Measurements from ENCODE around the gene NAB2.

DNA sequence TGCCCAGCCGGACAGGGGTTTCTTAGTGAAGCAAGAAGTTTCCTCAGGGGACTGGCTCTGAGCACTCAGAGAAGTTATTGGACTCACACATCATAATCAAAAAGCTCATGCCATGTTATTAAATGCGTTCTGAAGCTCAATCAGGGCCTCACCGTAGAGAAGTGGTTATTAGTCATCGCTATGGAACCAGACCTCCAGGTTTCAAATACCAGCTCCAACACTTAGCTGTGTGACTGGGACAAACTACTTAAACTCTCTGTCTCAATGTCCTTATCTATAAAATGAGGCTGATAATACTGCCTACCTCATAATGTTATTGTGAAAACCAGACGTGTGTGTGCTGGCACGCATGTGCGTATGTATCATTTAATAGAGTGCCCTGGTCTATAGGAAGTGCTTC is 14.9 kb downstream of the NAB2 start:
- TF ChIP-seq, protein P1, sequence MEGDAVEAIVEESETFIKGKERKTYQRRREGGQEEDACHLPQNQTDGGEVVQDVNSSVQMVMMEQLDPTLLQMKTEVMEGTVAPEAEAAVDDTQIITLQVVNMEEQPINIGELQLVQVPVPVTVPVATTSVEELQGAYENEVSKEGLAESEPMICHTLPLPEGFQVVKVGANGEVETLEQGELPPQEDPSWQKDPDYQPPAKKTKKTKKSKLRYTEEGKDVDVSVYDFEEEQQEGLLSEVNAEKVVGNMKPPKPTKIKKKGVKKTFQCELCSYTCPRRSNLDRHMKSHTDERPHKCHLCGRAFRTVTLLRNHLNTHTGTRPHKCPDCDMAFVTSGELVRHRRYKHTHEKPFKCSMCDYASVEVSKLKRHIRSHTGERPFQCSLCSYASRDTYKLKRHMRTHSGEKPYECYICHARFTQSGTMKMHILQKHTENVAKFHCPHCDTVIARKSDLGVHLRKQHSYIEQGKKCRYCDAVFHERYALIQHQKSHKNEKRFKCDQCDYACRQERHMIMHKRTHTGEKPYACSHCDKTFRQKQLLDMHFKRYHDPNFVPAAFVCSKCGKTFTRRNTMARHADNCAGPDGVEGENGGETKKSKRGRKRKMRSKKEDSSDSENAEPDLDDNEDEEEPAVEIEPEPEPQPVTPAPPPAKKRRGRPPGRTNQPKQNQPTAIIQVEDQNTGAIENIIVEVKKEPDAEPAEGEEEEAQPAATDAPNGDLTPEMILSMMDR (tag by site-specific recombination; IDR thresholded peaks at IDR 0.05) = no peak
- TF ChIP-seq, protein P2, sequence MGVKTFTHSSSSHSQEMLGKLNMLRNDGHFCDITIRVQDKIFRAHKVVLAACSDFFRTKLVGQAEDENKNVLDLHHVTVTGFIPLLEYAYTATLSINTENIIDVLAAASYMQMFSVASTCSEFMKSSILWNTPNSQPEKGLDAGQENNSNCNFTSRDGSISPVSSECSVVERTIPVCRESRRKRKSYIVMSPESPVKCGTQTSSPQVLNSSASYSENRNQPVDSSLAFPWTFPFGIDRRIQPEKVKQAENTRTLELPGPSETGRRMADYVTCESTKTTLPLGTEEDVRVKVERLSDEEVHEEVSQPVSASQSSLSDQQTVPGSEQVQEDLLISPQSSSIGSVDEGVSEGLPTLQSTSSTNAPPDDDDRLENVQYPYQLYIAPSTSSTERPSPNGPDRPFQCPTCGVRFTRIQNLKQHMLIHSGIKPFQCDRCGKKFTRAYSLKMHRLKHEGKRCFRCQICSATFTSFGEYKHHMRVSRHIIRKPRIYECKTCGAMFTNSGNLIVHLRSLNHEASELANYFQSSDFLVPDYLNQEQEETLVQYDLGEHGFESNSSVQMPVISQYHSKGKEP (tag by site-specific recombination; IDR thresholded peaks at IDR 0.05) = no peak
- no peak for TF ChIP-seq SETDB1 (IDR thresholded peaks at IDR 0.05; ENCODE audit: insufficient read length, low read length)
- TF ChIP-seq ZNF626 (tag by site-specific recombination; IDR thresholded peaks at IDR 0.05) = no peak
- TF ChIP-seq, protein P3, sequence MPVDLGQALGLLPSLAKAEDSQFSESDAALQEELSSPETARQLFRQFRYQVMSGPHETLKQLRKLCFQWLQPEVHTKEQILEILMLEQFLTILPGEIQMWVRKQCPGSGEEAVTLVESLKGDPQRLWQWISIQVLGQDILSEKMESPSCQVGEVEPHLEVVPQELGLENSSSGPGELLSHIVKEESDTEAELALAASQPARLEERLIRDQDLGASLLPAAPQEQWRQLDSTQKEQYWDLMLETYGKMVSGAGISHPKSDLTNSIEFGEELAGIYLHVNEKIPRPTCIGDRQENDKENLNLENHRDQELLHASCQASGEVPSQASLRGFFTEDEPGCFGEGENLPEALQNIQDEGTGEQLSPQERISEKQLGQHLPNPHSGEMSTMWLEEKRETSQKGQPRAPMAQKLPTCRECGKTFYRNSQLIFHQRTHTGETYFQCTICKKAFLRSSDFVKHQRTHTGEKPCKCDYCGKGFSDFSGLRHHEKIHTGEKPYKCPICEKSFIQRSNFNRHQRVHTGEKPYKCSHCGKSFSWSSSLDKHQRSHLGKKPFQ (tag by site-specific recombination; IDR thresholded peaks at IDR 0.05) = no peak
- TF ChIP-seq, protein P4, sequence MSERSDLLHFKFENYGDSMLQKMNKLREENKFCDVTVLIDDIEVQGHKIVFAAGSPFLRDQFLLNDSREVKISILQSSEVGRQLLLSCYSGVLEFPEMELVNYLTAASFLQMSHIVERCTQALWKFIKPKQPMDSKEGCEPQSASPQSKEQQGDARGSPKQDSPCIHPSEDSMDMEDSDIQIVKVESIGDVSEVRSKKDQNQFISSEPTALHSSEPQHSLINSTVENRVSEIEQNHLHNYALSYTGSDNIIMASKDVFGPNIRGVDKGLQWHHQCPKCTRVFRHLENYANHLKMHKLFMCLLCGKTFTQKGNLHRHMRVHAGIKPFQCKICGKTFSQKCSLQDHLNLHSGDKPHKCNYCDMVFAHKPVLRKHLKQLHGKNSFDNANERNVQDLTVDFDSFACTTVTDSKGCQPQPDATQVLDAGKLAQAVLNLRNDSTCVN (tag by site-specific recombination; optimal IDR thresholded peaks at IDR 0.05) = no peak
- TF ChIP-seq ZNF274 (IDR thresholded peaks at IDR 0.05; ENCODE audit: low read length) = no peak
- TF ChIP-seq ZNF274 (tag by site-specific recombination; IDR thresholded peaks at IDR 0.05; ENCODE audit: borderline replicate concordance) = no peak
- TF ChIP-seq, protein P5, sequence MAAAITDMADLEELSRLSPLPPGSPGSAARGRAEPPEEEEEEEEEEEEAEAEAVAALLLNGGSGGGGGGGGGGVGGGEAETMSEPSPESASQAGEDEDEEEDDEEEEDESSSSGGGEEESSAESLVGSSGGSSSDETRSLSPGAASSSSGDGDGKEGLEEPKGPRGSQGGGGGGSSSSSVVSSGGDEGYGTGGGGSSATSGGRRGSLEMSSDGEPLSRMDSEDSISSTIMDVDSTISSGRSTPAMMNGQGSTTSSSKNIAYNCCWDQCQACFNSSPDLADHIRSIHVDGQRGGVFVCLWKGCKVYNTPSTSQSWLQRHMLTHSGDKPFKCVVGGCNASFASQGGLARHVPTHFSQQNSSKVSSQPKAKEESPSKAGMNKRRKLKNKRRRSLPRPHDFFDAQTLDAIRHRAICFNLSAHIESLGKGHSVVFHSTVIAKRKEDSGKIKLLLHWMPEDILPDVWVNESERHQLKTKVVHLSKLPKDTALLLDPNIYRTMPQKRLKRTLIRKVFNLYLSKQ (tag by site-specific recombination; IDR thresholded peaks at IDR 0.05; ENCODE audit: borderline replicate concordance) = no peak
